GM12891 (cell line): Measurements from ENCODE around the gene C15orf40.

Source experiments
- DNase-seq: peaks from one replicate; pipeline ENCODE4 v3.0.0; 2011; ENCODE audit warnings: low spot score; ENCODE audit not compliant: insufficient read length
- FAIRE-seq: peaks from 2 replicates; lab custom pipeline; 2011; peaks lifted over from hg19 to GRCh38; lab: Jason Lieb, UNC
- PAX5 ChIP-seq: IDR thresholded peaks from 2 replicates; pipeline ENCODE4 v1.6.1; 2011; ENCODE audit warnings: low read length, moderate library complexity, mild to moderate bottlenecking; ENCODE audit not compliant: insufficient read depth, severe bottlenecking
- POLR2A ChIP-seq: IDR thresholded peaks from 2 replicates; pipeline ENCODE4 v1.6.1; 2011; ENCODE audit warnings: low read depth, low read length, control low read depth
- POLR2AphosphoS5 ChIP-seq: IDR thresholded peaks from 2 replicates; pipeline ENCODE4 v1.6.1; 2011; ENCODE audit warnings: low read depth, low read length, control low read depth
- POU2F2 ChIP-seq: IDR thresholded peaks from 2 replicates; pipeline ENCODE4 v1.6.1; 2011; ENCODE audit warnings: low read depth, mild to moderate bottlenecking, control low read depth, low read length, moderate library complexity
- SPI1 ChIP-seq: IDR thresholded peaks from 2 replicates; pipeline ENCODE4 v1.6.1; 2011; ENCODE audit warnings: low read depth, low read length, control low read depth
- TAF1 ChIP-seq: IDR thresholded peaks from 2 replicates; pipeline ENCODE4 v1.6.1; 2011; ENCODE audit warnings: low read depth, low read length, control low read depth

C15orf40 gene

DNA sequence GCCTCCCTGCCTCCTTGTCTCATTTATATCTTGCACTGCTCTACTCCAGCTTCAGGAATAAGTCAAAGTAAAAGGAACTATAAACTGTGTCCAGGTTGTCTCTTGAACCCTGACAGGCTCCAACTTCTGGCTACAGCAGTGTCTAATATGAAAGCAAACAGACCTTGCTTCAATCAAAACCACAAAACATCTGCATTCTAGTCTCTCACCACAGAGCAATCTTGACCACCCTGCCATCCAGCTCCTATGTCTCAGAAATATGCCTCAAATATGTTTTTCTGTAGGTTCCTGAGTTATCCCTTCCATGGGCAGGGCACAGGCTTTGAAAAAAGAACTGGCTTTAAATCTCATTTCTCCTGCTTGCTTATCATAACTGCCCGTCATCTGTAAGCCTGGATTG, 38.4 kb downstream of the C15orf40 start:
- TF ChIP-seq SPI1 (no peak), POU2F2 (no peak), POLR2A (no peak), TAF1 (no peak), PAX5 (no peak), POLR2AphosphoS5 (no peak)
- FAIRE-seq = no peak
- DNase-seq = no peak

DNA sequence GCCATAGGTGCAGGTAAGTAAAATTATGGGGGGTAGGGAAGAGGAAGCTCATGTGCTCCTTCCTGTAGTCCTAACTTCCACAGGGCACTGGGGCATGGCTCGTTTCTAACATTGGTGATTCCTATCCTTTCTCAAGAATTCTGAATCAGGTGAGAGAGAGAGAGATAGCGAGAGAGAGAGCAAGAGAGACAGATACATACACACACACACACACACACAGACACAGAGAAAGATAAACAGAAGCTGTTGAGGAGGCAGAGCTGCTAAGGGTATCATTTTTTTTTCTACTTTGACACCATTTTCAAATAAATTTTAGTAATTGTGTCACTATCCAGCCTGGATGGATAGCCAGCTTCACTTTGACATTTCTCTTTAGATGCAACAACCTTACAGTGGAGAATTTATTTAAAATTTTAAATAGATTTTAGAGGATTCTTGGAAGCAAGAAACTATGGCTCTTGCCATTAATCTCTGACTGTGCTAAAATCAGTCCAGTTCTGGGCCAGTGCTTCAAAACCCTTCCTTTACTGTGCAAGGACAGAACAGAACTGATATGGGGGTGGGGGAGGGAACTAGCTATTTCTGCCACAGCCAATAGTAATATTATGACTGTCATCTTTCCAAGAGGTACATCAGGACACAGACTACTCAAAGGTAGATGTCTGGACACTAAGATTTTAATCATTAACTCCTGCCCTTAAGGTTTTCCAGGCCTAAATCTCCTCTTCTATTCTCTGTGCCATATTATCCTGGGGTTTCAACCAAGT, 40.0 kb downstream of the C15orf40 start:
- DNase-seq (no peak), FAIRE-seq (no peak)
- no peak for TF ChIP-seq SPI1
- no peak for TF ChIP-seq TAF1
- no peak for TF ChIP-seq POLR2AphosphoS5
- no peak for TF ChIP-seq POU2F2
- no peak for TF ChIP-seq PAX5
- no peak for TF ChIP-seq POLR2A

DNA sequence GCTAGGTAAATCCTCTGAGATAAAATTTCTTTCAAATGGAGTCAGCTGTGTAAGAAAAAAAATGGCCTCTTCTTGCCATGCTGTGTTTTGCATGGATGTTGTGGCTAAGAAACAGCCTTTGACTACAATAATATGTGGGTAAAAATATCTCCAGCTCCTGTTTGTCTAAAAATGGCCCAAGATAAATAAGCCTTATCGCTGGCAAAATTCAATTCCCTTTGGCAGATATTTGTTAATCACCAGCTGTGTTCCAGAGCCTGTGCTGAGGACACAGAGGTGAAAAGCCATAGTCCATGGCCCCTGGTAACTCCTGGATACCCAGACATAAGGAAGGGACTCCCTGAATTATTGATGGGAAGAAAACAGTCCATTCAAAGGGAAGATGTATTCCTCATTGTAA, 40.7 kb downstream of the C15orf40 start:
- FAIRE-seq (no peak), DNase-seq (no peak)
- TF ChIP-seq POU2F2 (no peak), POLR2AphosphoS5 (no peak), POLR2A (no peak), TAF1 (no peak), SPI1 (no peak), PAX5 (no peak)

DNA sequence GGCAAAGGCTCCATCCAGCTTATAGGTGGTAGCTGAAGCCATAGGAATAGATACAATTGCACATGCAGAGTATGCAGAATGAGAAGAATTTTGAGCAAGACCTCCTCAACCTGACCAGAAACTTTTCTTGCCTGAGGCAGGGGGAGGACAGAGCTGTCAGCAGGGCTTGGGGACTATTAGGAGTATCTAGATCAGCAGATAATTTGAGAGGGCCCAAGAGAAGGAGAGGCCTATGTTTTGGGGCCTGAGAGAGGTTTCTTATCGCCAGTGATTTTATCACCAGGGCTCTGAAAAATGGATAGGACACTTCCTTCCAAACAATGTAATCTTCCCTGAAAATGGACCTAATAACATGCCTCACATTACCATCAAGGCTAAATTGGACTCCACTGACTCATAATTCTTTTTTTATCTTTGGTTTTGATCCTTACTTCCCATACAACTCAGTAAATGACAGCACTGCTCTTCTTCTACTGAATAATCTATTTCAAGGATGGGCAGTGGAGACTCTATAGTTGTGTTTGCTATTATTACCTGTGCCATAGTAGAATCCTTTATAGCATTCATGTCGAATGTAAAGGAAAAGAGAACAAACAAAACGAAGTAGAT, 41.3 kb downstream of the C15orf40 start:
- FAIRE-seq (no peak), DNase-seq (no peak)
- no peak for TF ChIP-seq PAX5
- TF ChIP-seq SPI1 = no peak
- TF ChIP-seq POLR2AphosphoS5 = no peak
- TF ChIP-seq POLR2A = no peak
- TF ChIP-seq TAF1 = no peak
- TF ChIP-seq POU2F2 = no peak

DNA sequence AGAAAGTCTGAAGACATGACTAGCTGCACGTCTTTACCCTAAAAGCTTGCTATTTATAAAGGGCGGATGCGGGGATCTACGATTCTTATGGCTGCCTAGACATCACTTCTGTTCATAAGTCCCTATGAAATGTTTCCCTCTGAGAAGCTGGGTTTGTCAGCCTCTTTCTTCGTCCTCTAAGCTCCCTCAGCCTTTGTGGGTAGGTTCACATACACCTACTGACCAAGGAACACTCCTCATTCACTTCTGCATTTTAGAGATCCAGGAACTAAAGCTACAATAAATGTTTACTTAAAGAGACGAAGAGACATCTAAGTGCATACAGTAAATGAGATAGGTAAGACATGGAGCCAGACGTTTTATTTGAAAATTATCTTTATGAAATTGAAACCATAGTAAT, 42.1 kb downstream of the C15orf40 start:
- no peak for TF ChIP-seq SPI1
- no peak for TF ChIP-seq TAF1
- no peak for TF ChIP-seq POLR2AphosphoS5
- TF ChIP-seq POU2F2 = no peak
- TF ChIP-seq PAX5 = no peak
- TF ChIP-seq POLR2A = no peak
- DNase-seq (no peak), FAIRE-seq (no peak)

DNA sequence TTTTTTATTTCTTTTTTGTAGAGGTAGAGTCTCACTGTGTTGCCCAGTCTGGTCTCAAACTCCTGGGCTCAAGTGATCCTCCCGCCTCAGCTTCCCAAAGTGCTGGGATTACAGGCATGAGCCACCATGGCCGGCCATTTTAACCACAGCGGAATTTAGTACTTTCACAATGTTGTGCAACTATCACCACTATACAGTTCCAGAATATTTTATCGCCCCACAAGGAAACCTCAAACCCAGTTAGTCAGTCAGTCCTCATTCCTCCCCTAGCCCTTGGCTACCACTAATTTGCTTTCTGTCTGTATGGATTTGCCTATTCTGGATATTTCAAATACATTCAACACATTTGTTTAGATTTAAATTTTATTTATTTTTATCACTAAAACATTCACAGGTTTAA, 43.4 kb downstream of the C15orf40 start:
- no peak for FAIRE-seq
- TF ChIP-seq POU2F2 (no peak), POLR2AphosphoS5 (no peak), SPI1 (no peak), PAX5 (no peak), POLR2A (no peak), TAF1 (no peak)
- no peak for DNase-seq

DNA sequence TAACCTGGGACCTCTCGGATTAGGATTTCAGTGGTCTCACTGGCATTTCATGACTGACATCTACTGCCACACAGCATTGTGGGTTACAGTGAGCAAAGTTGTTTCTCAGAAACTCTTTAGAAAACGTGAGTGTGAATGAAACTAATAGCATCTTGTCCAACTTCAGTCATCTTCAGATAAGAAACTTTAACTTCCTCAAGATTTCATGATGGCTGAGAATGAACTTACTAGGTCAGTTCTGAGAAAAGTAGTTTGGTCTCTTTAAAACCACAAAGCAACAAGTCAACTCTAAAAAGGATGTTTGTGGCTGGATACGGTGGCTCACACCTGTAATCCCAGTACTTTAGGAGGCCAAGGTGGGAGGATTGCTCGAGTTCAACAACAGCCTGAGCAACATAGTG, 44.8 kb downstream of the C15orf40 start:
- DNase-seq (no peak), FAIRE-seq (peak; percentile 82)
- TF ChIP-seq TAF1 = no peak
- no peak for TF ChIP-seq SPI1
- no peak for TF ChIP-seq POLR2AphosphoS5
- no peak for TF ChIP-seq PAX5
- no peak for TF ChIP-seq POU2F2
- no peak for TF ChIP-seq POLR2A

DNA sequence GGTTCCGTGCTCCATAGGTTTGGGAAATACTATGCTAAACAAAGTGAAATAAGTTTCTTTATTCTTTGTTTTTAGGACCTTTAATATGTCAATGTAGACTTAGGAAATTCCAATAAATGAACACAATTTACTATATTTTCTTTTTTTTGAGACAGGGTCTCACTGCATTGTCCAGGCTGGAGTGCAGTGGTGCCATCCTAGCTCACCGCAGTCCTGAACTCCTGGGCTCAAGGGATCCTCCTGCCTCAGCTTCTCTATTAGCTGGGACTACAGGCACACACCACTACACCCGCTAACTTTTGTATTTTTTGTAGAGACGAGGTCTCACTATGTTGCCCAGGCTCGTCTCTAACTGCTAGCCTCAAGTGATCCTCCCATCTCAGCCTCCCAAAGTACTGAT, 46.5 kb downstream of the C15orf40 start:
- FAIRE-seq (no peak), DNase-seq (no peak)
- TF ChIP-seq POLR2AphosphoS5 (no peak), POLR2A (no peak), TAF1 (no peak)

DNA sequence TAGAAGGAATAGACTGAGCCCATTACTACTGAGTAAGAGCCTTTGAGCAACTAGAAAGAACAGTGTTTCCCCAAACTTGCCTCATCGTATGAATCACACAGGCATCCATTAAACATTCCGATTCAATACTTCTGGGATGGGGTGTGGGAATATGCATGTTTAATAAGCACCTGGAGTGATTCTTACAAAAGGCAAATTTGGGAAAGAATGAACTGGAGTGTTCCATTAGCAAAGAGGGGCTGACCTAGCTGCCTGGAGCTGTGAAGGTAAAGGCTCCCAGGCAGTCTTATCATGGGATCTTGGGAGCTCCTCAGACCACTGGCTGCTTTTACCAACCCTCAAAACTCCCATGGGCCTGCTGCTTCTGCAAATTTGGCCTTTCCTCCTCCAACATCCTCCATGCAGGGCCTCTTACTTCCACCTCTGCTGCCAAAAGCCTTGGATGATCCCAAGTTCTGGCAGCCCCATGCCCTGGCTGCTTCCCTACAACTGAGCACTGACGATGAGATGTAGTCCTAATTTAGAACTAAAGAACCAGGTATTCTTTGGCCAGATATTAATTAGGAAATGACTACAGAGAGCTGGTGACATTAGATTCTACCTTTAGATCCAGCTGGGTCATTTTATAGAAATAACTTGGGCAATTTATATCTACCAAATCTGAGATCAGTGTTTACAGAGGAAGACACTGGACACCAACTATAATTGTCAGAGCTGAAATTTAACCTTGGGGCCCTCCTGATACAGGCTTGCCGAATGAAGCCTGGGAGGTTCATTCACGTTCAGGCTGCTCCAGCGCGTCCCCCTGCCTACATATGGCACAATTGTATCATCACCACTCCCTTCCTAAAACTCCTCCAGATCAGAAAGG, 47.7 kb downstream of the C15orf40 start:
- no peak for TF ChIP-seq POLR2AphosphoS5
- TF ChIP-seq PAX5 = no peak
- no peak for TF ChIP-seq POLR2A
- TF ChIP-seq POU2F2 = no peak
- no peak for TF ChIP-seq TAF1
- TF ChIP-seq SPI1 = no peak

More for the DNA sequence above, 47.7 kb downstream of the C15orf40 start:
- FAIRE-seq (no peak), DNase-seq (no peak)
